ENCODE data around the gene KDM4B.
"Not testable (repeated sequence)": the region's sequence is repeated elsewhere in the genome, so short reads cannot be mapped to it uniquely, and the experiment has no call there.

Gene KDM4B

DNA sequence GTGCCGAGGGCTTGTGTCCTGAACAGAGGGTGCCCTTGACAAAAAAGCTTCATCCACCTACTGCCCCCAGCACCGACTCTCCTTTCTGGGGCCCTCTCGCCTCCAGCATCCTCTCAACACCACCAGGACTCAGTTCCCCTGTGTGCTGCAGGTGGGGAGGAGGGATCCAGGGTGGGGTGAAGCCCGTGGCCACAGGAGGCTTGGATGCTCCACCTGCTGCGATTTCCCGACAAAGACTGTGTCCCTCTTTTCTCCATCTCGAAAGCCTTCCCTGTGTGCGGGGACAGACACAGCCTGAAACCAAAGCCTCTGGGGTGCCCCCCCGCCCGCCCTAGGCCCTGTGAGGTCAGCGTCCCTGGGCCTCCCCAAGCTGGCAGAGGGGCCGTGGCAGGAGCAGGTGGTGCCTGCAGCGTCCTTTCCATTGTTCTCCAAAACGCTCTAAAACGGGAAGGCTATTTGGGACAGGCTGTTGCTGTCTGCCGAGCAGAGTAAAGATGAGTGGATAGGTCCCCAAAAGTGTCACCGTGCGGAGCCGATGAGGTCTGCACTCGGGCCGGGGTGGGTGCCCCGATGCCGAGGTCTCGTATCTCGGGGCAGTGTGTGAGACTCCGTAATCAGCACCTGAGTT lies 186.0 kb downstream of the KDM4B start:
- DNase-seq, result no peak

GRCh38 chr19:5155586-5156210 lies 186.8 kb downstream of the KDM4B start:
- no peak for DNase-seq

- DNase-seq, result no peak
Measured at GRCh38 chr19:5156231-5156986, 187.5 kb downstream of the KDM4B start.

DNA sequence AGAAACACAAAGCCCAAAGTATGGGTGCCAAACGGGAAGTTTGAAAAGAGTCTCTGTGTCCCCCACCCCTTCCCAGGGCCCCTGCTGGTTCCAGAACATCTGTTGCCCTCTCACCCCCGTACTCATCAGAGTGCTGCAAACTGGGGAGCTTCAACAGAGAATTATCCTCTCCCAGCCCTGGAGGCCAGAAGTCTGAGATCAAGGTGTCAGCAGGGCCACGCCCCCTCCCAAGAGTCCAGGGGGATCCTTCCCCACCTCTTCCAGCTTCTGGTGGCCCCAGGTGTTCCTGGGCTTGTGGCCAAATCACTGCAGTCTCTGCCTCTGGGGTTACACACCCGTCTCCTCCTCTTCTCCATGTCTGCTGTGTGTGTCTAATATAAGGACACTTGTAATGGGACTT lies 188.3 kb downstream of the KDM4B start:
- DNase-seq, result no peak

DNA sequence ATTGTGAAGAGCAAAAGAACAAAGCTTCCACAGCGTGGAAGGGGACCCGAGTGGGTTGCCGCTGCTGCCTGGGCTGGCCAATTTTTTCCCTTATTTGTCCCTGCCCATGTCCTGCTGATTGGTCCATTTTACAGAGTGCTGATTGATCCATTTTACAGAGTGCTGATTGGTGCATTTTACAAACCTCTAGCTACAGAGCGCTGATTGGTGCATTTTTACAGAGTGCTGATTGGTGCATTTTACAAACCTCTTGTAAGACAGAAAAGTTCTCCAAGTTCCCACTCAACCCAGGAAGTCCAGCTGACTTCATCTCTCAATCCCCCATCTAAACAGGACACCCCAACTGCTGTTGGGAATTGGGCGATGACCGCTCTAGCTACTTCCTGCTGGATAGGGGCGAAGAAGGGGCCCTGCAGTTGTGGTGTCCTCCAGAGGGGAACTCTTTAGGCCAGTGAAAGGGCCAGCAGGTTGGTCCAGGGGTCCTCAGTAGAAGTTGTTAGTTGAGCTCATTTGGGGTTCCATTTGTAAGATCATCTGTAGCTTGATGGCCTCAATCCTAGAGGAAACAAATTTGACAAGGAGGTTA lies 189.7 kb downstream of the KDM4B start:
- not testable (repeated sequence) for DNase-seq

- DNase-seq, result not testable (repeated sequence)
Measured at GRCh38 chr19:5160158-5160795, 191.4 kb downstream of the KDM4B start.

DNA sequence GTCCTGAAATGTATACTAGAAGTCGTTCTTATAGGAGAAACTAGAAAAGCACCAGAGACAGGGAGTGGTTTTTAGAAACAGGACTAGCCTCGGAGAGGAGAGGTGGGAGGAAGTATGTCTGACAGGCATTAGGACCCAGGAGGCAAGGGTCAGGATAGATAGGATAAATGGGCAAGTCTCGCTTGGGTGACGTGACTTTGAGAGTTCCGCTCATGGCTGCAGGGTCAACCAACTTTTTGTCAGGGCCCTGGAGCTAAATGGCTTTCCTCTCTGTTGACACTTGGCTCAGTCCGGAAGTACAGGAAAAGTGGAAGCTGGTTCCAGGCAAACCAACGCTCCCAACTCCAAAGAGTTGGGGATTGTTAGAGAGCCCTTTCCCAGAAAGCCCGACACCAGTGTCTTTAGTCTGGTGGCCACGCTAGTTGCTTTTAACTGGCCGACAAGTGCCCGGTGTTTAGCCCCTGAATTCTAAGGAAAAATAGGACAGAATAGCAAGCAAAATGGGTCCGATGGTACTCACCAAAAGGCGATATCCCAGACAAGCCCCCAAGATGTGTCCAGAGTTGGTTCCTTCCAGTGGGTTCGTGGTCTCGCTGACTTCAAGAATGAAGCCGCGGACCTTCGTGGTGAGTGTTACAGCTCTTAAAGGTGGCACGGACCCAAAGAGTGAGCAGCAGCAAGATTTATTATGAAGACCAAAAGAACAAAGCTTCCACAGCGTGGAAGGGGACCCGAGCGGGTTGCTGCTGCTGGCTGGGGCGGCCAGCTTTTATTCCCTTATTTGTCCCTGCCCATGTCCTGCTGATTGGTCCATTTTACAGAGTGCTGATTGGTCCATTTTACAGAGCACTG lies 196.2 kb downstream of the KDM4B start:
- not testable (repeated sequence) for DNase-seq

DNA sequence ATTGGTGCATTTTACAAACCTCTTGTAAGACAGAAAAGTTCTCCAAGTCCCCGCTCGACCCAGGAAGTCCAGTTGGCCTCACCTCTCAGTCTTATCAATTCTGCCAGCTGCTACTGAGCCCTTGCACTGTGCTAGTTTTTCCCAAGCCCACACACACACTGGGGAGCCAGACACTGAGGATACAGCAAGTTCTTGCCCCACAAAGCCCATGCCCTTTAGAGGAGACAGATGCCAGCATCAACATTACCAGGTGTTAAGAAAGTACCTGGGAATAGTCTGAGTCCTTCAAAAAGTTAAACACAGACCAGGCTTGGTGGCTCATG lies 196.7 kb downstream of the KDM4B start:
- DNase-seq, result no peak

DNA sequence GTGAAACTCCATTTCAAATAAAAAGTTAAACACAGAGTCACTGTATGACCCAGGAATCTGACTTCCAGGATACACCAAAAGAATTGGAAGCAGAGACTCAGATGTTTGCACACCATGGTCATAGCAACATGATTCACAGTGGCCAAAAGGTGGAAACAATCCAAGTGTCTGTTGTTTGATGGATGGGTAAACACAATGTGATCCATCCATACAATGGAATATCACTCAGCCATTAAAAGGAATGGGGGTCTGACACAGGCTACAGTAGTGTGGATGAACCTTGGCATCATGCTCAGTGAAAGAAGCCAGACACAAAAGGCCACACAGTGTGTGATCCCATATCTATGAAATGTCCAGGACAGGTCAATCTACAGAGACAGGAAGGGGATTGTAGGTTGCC lies 197.3 kb downstream of the KDM4B start:
- no peak for DNase-seq

- peak; percentile 42 for DNase-seq
Measured at GRCh38 chr19:5170329-5170745, 201.4 kb downstream of the KDM4B start.

GRCh38 chr19:5171711-5172110 lies 202.8 kb downstream of the KDM4B start:
- DNase-seq, result no peak

- DNase-seq, result no peak
Measured at GRCh38 chr19:5172859-5173630, 204.1 kb downstream of the KDM4B start.

GRCh38 chr19:5173993-5174392 lies 205.1 kb downstream of the KDM4B start:
- no peak for DNase-seq

DNA sequence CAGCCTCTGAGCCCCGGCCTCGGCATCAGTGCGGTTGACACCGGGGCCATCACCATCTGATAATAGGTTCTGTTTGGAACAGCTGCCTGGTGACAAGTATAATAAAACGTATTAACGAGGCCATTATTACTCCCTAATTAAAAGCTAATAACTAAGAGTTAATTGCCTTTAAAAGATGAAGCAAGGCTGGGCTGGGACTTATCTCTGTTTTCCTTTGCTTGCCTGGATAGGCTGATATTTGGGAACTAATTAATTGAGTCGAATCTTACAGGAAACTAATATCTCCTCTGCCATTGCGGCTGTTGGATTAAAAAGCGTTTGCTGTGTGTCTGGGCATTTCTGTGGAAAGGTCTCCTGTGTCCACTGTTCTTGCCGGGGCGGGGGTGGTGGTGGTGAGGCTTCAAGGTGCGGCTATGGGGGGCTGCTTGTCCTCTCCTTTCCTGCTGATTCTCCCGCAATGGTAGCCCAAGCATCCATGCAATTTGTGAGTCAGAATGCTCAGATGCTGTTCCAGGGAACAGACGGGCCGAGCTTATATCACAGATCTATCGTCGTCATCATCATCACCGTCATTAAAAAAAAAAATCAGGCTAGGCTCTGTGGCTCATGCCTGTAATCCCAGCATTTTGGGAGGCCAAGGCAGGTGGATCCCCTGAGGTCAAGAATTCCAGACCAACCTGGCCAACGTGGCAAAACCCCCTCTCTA lies 209.0 kb downstream of the KDM4B start:
- no peak for DNase-seq

DNA sequence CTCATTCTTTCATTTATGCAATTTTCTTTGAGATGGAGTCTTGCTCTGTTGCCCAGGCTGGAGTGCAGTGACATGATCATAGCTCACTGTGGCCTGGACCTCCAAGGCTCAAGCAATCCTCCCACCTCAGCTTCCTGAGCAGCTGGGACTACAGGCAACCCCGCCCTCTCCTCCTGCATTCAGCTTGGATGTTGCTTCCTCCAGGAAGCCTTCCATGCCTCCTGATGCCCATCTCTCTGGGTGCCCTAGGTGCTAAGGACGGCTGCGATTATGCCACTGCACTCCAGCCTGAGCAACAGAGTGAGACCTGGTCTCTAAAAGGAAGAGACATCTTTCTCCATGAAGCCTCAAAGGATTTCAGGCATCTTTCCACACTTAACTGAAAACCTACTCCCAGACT lies 209.9 kb downstream of the KDM4B start:
- no peak for DNase-seq

DNA sequence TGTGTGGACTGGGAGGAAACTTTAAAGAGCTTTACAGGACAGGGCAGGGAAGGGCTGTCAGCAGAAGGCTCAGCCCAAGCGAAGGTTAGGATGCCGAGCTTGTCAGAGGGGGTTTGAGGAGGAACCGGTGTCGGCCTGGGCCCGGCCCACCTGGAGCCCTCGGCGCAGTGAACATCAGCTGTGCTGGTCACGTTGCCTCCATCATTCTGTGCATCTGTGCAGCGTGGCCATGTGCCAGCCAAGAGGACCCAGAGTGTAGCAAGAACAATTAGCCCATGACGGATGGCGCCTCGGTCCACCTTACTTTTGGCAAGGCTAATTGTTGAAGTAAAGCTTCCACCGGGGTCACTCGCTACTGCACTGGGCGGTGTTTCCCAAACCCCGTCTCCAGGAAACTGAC lies 210.3 kb downstream of the KDM4B start:
- no peak for DNase-seq

GRCh38 chr19:5181329-5181728 lies 212.4 kb downstream of the KDM4B start:
- DNase-seq, result no peak

DNA sequence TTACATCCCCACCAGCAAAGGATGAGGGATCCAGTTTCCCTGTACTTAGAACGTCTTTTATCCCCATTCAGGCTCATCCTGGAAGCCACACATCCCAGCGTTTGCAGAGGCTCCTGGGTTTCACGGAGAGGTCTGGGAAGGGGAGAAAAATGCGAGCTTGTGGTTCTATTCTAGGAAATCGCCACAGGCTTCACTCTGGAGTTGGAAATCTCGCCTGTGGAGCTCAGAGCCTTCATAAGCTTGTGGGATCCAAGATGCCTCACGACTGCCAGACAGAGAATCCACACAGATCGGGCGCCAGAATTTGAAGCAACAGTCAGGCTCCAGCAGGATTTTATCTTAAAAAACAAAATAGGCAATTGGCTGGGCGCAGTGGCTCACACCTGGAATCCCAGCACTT lies 213.8 kb downstream of the KDM4B start:
- no peak for DNase-seq

DNA sequence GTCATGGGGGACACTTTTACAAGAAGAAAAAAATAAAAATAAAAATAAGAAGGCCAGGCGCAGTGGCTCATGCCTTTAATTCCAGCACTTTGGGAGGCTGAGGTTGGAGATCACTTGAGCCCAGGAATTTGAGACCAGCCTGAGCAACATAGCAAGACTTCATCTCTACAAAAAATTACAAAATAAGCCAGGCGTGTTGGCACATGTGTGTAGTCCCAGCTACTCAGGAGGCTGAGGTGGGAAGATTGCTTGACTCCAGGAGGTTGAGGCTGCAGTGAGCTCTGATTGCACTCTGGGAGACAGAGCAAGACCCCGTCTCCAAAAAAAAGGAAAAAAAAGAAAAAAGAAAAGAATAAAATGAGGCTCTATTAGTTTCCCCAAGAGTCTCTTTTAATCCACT lies 214.7 kb downstream of the KDM4B start:
- no peak for DNase-seq

DNA sequence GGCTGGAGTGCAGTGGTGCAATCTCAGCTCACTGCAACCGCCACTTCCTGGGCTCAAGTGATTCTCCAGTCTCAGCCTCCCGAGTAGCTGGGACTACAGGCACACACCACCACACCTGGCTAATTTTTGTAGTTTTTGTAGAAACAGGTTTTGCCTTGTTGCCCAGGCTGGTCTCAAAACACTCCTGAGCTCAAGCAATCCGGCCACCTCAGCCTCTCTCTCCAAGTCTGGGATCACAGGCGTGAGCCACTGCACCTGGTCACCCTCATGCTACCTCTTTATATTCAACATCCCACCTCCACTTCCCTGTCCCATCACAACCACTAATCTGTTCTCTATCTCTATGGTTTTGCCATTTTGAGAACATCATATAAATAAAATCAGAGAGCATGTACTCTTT lies 216.0 kb downstream of the KDM4B start:
- DNase-seq, result no peak

Data from effector CD8-positive, alpha-beta T cell (primary cell).